ENCODE measurements around the gene SCUBE1.

SCUBE1 gene

DNA sequence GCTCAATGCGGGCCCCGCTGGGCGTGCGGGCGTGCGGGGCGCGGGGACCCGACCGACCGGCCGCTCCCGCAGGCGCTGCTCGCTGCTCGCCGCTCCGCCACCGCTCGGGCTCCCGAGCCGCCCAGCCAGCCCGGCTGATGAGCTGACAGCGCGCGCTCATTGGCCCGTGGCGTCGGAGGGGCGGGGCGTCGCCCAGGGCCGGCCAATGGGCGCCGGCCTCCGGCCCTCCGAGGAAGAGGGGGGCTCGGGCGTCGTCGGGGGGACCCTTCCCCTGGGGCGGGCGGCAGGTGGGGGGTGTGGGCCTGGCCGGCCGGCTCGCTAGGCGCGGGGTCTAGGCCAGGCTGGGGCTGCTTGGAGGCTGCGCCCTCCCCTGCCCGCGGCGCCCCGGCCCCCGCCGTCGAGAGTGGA lies at the start of gene SCUBE1:
SCUBE1 (minus strand) TSS at position 111 of the 408 bp plus-strand sequence. CDS start 111 bp downstream, outside the sequence.
- DNase-seq: peak; percentile 5

DNA sequence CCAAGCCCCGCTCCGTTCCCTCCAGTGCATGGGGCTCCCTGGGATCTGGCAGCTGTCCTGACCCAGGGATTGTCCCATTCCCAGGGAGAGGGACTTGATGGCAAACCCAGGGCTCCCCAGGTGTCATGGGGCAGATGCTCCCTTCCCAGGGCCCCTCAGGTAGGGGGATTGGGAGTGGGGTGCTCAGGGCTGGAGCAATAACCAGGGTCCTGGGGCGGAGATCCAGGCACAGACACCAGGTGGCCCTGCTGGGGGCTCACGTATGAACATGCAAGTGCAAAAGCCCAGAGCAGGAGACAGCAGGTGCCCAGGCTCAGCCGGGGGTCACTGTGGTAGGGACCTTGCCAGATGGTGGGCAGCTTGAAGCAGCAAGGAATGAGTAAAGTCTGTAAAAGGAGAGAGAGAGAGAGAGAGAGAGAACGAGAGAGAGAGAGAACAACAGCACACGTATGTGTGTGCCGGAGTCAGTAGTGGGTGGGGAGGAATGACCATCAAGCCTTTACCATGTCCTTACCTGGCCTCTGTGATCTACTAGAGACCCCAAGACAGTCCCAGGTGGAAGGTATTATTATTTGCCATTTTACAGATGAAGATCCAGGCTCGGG lies 49.3 kb upstream of the SCUBE1 start:
- DNase-seq: no peak

DNA sequence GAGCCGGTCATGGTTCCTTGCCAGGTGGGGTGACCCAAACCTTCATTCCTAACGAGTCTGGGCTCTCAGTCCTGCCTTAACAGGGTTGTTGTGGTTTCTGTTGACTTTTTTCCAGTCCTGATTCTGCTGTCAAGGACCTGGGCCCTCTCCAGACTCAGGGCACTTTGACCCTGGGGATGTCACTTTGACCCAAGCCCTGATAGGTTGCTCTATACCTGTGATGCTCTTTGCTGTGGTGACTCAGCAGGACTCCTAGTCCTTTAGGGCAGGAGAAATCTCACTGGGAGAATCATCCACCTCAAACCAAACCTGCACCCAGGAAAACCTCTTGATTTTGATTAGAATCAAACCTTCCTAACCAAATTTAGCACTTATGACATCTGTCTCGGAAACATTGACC lies 48.1 kb upstream of the SCUBE1 start:
- no peak for DNase-seq

- no peak for DNase-seq
Measured at GRCh38 chr22:43390872-43391271, 47.7 kb upstream of the SCUBE1 start.

DNA sequence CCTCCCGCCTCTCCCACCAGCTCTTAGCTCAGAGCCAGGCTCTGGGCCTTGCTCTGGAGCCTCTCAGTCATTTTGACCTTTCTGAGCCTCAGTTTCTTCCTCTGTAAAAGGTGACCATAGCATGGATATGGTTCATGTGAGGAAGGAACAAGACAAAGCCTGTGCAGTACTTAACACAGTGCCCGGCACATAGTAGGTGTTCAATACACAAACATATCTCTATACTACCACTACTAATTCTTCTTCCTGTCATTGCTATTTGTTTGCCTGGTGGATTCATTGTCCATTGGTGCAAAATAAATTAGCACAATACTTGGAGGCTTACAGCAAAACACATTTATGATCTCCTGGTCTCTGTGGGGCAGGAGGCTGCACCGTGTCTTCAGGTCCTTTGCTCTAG lies 47.0 kb upstream of the SCUBE1 start:
- no peak for DNase-seq

DNA sequence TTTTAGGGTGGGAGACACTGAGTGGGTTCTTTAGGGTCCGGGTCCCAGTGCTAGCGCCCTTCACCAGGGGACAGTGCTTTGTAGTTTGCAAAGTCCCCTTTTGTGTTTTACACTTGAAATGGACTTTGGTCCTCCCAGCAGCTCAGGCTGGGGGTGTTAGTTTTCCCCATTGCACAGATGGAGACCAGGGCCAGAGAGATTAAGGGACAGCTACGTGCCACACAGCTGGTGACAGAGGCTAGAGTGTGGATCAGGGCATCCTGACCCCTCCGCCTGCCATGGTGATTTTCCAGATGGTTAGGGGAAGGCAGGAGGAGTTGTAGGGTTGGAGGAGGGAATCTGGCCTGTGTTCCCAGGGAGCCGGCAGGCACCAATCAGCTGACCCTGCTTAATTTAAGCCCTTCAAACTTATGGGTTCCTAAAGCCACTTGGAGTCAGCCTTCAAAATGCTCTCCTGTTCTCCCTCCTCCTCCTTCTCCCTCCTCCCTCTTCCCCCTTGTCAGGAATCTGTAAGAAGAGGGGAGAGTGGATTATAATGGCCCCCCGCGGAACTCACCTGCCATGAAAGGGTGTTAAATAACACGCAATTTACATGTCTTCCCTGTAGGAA lies 46.2 kb upstream of the SCUBE1 start:
- no peak for DNase-seq

DNA sequence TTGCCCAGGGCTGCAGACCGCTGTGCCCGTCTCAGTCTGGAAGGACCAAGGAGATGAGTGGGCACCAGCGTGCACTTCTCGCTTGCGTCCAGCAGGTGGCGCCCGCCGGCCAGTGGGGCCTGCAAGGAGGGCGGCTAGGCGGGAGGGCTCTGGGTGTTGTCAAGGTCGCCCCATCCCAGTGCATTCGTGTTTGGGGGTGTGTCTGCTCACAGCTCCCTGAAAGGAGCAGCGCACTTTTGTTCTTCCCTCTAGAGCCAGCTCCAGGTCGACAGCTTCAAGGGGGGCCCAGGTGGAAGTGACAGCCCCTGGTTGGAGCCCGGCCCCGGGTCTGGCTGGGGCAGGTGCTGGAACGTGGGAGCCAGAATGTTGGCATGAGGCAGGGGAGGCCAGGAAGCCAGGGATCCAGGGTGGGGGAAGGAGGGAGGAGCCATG lies 45.3 kb upstream of the SCUBE1 start:
- peak; percentile 31 for DNase-seq

DNA sequence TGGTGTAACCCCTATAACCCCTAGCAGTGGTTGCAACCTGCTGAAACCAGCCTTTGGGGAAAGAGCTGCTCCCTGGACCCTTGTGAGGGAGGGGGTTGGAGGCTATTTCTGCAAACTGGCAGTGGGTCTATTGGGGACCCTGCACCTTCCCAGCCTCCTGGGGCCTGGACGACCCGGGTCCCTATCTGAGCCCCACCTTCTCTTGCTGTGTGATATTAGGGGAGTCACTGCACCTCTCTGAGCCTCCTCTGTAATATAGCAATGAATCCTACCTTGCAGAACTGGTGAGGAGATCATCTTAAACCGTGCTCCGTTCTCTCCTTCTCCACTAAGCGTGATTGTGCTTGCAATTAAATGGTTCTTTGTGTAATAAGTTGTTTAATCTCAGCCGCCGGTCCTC lies 44.6 kb upstream of the SCUBE1 start:
- DNase-seq: no peak

- peak; percentile 50 for DNase-seq
Measured at GRCh38 chr22:43385770-43386641, 42.8 kb upstream of the SCUBE1 start.

DNA sequence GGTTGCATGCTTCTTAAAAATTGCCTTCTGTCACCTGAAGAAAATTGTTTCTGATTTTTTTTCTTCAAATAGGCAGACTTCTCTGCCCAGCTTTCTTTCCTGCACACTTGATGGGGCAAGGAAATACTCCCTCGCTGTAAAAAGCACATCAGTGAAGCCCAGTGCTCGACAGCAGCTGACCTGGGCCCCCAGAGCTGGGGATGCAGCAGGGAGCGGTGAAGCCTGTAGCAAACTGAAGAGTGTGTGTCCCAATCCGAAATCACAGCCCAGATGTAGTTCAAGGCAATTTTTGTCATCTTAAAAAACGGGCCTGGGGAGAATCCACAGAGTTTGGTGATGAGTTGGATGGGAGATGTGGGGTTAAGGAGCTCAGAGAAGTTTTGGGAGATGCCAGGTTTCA lies 41.7 kb upstream of the SCUBE1 start:
- no peak for DNase-seq

GRCh38 chr22:43381693-43382092 lies 38.5 kb upstream of the SCUBE1 start:
- DNase-seq: no peak

GRCh38 chr22:43377896-43378704 lies 34.9 kb upstream of the SCUBE1 start:
- peak; percentile 29 for DNase-seq

DNA sequence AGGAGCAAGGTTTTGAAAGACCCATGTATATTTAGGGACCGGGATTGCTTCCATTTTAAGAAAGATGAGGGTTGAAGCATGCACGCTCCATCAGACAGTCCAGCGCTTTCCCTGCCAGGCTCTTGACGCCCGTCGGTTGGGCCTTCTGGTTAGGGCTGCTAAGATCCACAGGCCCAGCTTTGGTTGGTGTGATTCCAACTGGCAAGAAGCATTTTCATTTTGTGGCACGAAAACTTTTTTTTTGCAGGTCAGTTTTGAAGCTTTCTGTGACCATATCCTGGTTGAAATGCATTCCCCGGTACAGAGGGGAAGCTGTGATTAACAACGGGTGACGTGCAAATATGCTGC lies 34.4 kb upstream of the SCUBE1 start:
- DNase-seq: no peak

DNA sequence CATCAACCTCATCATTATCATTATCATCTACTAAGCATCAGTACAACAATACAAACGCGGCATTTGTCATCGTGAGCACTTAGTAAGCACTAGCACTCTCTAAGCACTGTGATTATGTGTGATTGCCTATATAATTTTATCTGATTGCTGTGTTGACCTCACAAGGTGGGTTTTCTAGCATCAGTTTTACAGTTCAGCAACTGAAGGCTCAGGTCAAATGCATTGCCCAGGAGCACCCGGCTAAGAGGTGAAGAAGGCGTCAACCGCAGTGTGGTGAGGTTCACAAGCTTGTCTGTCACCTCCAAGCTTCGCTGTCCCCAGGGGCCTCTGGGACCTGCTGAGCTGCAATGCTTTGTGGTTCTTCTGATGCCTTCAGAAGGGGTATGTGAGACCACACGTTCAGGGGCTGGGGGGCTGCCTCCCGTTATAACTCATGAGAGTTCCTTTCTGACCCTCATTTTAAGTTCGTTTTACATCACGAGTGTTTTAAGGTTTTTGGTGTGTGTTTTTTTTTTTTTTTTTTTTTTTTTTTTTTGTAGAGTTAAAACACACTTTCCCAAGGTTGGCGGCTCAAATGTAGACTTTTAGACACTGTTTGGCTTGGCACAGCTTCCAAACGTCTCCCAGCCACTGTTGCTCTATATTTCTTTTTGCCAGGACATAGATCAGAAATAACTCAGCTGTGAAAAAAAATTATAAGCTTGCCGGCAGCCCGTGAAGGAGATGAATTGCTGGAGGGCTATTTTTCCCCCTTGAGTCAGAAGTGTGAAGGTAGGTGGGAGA lies 33.8 kb upstream of the SCUBE1 start:
- DNase-seq: no peak

- DNase-seq: no peak
Measured at GRCh38 chr22:43375951-43376455, 32.8 kb upstream of the SCUBE1 start.

GRCh38 chr22:43370036-43370435 lies 26.9 kb upstream of the SCUBE1 start:
- DNase-seq: no peak

GRCh38 chr22:43365715-43366440 lies 22.7 kb upstream of the SCUBE1 start:
- DNase-seq: no peak

GRCh38 chr22:43364169-43364435 lies 20.9 kb upstream of the SCUBE1 start:
- DNase-seq: no peak

DNA sequence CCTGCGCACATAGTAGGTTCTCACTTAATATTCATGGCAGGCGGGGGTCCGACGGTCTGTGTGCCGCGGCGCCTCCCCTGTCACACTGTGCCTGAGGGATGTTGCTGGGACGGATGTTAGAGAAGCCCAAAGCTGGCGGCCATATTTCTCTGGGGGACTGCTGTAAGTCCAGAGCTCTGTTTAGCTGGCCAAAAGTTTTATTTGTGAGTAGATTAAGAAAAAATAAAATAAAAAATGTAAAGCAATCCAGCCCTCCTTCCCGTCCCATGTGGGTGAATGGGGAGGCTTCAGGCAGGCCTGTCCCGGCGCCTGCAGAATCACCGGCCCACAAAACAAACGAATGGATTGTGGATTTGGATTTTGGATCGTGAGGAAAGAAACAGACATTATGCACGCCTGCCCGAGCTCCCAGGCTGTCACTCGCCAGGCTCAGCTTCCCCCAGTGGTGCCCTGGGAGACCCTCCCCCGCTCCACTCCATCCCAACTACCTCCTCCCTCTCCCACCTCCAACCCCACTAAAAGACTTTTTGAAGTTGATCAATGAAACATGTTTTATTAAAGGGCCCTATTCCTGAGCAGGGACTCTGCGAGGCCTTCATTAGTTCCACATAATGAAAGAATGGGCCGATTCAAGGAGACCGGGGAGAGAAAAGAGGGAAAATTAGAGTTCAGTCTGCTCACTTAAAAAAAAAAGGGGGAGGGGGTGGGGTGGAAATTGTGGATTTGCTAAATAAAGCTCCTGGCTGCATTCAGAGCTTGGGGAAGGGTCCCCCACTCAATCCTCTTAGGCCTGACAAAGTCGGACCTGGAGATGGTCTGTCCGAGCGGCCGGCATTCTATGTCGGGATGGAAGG lies 20.4 kb upstream of the SCUBE1 start:
- DNase-seq: no peak

GRCh38 chr22:43360576-43360975 lies 17.4 kb upstream of the SCUBE1 start:
- no peak for DNase-seq

- DNase-seq: no peak
Measured at GRCh38 chr22:43356881-43357280, 13.7 kb upstream of the SCUBE1 start.
